ENCODE results near the gene OSBPL2.

- no peak for TF ChIP-seq EZH2phosphoT487 (IDR thresholded peaks at IDR 0.05; ENCODE audit: unreplicated experiment)
- TF ChIP-seq CTCF (conservative IDR thresholded peaks at IDR 0.05; ENCODE audit: low read depth in 2 of 2): no peak
- no peak for TF ChIP-seq EZH2 (IDR thresholded peaks at IDR 0.05; ENCODE audit: low read depth, unreplicated experiment)
- no peak for TF ChIP-seq REST (IDR thresholded peaks at IDR 0.05; ENCODE audit: unreplicated experiment)
- no peak for TF ChIP-seq POLR2AphosphoS5 (IDR thresholded peaks at IDR 0.05; ENCODE audit: low read depth)
- no peak for TF ChIP-seq CREB1 (CRISPR knock-in tag; IDR thresholded peaks at IDR 0.05; ENCODE audit: low read depth)
- TF ChIP-seq STAT1 (IDR thresholded peaks at IDR 0.05; ENCODE audit: unreplicated experiment): no peak
- TF ChIP-seq ETS1 (IDR thresholded peaks at IDR 0.05): no peak
- TF ChIP-seq ZNF114 (CRISPR knock-in tag; IDR thresholded peaks at IDR 0.05): no peak
- TF ChIP-seq ZNF331 (CRISPR knock-in tag; IDR thresholded peaks at IDR 0.05; ENCODE audit: low read depth): no peak
- TF ChIP-seq JUNB (IDR thresholded peaks at IDR 0.05; ENCODE audit: unreplicated experiment): no peak
- no peak for TF ChIP-seq ZNF462 (CRISPR knock-in tag; IDR thresholded peaks at IDR 0.05)
- no peak for TF ChIP-seq NANOG (IDR thresholded peaks at IDR 0.05; ENCODE audit: borderline replicate concordance)
These were observed 20.9 kb downstream of the OSBPL2 start for GRCh38 chr20:62259294-62259565.

Measured in GM23338 (cell line).